Stimulated activated CD8-positive, alpha-beta memory T cell treated with anti-CD3 and anti-CD28 coated beads, Interleukin-7, amount 100 ng/mL, for 48 hours (primary cell): ENCODE measurements around the gene SPESP1.

ENCODE experiments used
- DNase-seq, 2 donors: peaks; one replicate each; pipeline ENCODE4 v3.0.0-alpha.2; 2020; ENCODE audit warnings: low read depth in 1 of 2; ENCODE audit errors: extremely low read depth in 1 of 2

Gene SPESP1

DNA sequence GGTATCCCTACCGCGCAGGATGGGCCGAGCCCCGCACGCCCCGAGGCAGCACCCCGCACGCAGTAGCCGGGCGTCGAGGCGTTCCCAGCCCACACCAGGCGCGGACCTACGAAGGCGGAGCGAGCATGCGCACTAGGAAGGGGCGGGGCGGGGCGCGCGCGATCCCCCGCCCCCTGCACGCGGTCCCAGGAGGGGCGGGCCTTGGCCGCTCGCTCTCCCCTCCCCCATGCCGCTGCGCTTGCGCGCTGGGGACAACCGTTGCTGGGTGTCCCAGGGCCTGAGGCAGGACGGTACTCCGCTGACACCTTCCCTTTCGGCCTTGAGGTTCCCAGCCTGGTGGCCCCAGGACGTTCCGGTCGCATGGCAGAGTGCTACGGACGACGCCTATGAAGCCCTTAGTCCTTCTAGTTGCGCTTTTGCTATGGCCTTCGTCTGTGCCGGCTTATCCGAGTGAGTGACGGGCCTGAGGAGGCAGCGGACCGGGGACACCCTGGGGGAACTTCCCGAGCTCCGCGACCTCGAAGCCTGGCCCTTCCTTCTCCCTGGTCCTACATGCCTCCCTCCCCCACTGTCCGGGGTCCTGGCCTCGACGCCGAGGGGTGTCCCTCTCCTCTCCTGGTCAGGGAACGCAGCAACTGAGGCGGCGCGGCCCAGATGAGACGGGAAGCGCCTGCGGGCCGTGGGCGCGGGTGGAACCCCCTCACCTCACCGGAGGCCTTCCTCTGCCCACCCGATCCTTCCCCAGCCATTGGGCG is at the start of gene SPESP1:
Gene SPESP1 (plus strand): TSS at position 258 of the 755 bp plus-strand sequence. CDS start 129 bp downstream, at position 387.
- peak in 1 of 2 donors; percentile 10 for DNase-seq

DNA sequence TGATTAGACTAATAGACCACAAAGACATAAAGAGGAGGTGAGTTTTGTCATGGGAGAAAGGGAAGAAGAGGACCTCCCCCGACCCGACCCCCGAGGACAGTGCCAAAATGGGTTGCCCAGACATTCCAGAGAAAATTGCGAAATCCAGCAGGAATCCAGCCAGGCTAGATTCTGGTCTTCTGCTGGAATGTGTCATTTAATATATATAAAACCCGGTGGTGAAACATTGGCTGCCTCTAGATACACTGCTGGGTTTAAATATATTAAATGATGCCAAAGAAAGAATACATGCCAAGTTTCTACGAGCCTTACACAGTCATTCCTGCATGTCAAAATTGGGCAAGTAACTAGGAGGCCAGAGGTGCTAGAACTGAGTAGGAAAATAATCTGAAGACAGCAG is 45.3 kb upstream of the SPESP1 start:
- no peak for DNase-seq

DNA sequence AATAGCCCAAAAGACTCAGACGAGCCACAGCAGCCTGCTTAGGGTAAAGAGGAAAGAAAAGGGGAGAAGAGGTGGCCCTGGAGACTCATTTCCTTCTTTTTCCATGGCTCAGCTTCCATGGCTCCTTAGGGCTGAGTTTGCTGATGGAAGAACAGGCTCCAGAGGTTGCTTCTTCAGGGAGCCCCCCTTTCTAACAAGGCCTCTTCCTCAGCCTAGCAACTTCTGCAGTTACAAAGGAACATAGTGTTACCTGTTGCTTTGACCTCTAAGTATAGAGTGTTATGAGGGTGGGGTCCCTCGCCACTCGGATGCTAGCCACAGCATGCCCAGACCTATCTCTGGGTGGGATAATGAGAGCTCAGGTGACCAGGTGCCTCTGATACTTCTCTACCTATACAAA is 43.2 kb upstream of the SPESP1 start:
- no peak for DNase-seq

GRCh38 chr15:68887819-68888218 is 42.5 kb upstream of the SPESP1 start:
- no peak for DNase-seq

DNA sequence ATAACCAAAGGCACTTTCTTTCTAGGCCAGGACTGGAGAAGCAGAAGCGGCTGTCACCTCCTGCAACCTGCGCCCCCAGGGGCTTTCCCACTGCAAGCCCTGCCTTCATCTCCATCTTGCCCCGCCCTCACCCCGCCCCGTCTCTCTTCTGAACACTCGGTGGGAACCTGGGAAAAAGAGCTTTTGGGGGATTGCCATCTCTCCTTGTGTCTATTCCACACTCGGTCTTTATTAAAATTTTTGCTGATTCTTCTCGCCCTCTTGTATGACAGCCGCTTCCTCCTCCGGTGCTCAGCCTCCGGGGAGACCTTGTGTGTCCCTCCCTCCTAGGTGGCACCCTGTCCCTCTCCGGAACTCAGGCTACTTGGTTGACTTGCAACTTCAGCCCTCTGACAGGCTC is 41.9 kb upstream of the SPESP1 start:
- no peak for DNase-seq

DNA sequence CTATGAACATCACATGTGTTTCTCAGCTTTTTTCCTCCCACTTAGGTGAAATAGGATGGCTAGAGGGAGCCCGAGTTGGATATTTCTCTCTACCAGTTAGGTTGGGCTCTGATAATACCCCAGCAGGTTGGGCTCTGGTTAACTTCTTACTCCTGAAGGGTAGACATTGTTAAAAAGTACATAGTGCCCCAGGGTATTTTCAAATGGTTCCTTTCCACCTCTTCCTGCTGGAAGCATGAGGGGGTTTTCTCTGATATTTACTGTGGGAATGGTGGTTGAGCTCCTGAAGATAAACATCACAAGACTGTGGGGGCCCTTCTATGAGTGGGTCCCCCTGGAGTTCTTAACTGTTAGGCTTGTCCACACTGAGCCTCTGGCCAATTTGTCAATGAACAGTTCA is 36.1 kb upstream of the SPESP1 start:
- no peak for DNase-seq

DNA sequence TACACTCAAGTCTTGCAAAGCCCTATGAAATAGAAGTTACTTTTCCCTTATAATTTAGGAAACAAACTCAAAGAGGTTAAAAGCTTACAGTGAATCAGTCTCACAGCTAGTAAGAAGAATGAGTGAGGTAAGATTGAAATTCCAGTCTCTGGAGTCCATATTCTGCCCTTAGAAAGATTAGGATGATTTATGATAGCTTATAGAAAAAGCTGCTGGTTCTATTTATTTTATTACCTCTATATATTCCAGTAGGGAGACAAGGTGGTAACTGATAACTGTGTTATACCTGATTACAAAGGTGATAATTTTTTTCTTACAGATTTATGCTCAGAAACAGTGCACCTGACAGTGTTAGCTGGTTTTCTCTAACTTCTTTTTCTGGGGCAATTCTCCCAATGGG is 34.1 kb upstream of the SPESP1 start:
- DNase-seq = no peak

GRCh38 chr15:68897016-68897415 is 33.3 kb upstream of the SPESP1 start:
- DNase-seq = no peak

GRCh38 chr15:68900027-68900426 is 30.3 kb upstream of the SPESP1 start:
- no peak for DNase-seq

DNA sequence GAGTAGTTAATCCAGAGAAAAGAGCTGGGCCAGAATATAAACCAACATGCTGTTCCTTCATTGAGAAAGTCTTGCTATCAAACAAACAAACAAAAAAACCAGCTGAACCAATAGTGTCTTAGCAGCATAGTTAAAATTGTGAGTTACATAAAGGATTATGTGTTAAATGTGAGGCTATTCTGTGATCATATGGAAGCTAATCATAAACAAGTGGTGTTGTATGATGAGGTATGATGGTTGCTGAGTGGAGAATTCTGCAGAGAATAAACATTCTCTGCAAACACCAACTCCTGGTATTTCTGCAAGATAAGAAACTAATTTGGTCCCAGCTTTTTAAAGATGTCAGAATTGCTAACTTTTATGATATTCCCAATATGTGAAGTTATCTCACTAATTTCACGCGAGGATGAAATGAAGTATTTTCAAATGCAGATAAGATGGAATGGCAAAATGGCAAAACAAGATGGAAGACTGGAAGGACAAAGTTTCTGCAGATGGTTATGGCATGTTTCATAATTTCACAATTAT is 22.9 kb upstream of the SPESP1 start:
- DNase-seq = no peak

DNA sequence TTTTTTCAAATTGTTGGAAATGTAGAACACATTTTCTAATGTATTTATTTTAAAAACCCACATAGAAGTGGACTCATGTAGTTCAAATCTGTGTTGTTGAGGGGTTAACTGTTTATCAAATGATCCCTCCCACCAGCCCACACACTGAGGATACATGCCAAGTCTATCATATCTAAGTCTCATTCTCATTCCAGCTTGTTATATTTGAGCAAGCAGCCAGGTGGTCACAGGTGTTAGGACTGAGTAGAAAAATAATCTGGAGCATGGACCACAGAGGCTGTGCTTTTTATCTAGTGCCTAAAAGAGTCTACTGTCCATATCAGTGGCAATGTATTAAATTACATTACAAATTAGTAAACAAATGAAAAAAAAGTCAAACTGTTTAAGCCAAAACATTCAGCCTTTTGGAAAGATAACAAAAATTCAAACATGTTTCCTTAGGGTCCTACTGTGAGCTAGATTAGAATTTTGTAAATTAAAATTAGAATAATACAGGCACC is 20.7 kb upstream of the SPESP1 start:
- DNase-seq = no peak

- DNase-seq = no peak
These were observed 20.0 kb upstream of the SPESP1 start for GRCh38 chr15:68910341-68910740.

GRCh38 chr15:68910816-68911215 is 19.5 kb upstream of the SPESP1 start:
- DNase-seq = no peak

GRCh38 chr15:68921926-68922325 is 8.4 kb upstream of the SPESP1 start:
- no peak for DNase-seq

GRCh38 chr15:68924866-68925560 is 5.3 kb upstream of the SPESP1 start:
- peak; percentile 17 to 45 for DNase-seq

GRCh38 chr15:68933001-68933400 is 2.7 kb downstream of the SPESP1 start:
- no peak for DNase-seq

GRCh38 chr15:68934341-68934740 is 4.0 kb downstream of the SPESP1 start:
- no peak for DNase-seq

DNA sequence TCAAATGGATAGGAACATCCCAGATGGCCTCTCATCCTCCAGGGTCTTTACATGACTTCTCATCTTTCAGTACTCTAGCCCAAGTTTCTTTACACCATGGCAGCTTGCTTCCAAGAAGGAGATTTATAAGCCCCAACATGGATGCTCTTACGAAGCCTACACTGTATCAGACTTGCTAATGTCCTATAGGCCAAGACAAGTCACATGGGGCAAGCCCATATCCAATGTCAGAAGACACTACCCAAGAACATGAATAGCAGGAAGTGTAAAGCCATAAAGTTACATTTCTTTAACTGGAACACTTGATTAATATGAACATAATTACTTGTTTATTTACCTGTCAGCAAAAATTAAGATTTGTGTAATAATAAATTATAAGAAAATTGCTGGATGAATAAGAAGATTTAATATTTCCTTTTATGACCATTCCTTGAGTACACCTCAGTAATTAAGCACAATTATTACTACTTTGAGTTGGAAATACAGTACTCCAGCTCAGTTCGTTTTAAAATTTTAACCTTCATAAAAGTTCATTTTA is 5.1 kb downstream of the SPESP1 start:
- no peak for DNase-seq

GRCh38 chr15:68939501-68939900 is 9.2 kb downstream of the SPESP1 start:
- no peak for DNase-seq

DNA sequence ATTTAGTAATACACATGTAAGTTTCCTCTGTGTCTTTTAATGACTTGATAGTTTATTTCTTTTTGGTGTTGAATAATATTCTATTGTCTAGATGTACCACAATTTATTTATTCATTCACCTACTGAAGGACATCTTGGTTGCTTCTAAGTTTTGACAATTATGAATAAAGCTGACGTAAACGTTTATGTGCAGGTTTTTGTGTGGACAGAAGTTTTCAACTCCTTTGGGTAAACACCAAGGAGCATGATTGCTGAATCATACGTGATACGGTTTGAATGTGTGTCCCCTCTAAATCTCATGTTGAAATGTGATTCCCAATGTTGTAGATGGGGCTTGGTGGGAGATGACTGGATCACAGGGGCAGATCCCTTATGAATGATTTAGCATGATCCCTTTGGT is 21.5 kb downstream of the SPESP1 start:
- no peak for DNase-seq

- no peak for DNase-seq
These were observed 27.4 kb downstream of the SPESP1 start for GRCh38 chr15:68957696-68958095.

GRCh38 chr15:68958597-68958996 is 28.3 kb downstream of the SPESP1 start:
- DNase-seq = no peak
